Raji (cell line): ENCODE data around the gene TBL2.

ENCODE experiments used
- POLR2A ChIP-seq: IDR thresholded peaks from 2 replicates; pipeline ENCODE4 v1.6.1; 2011; ENCODE audit warnings: low read depth, low read length, control low read depth; ENCODE audit not compliant: insufficient read depth

Gene TBL2

GRCh38 chr7:73521636-73522104, 56.7 kb downstream of the TBL2 start:
- no peak for TF ChIP-seq POLR2A

GRCh38 chr7:73520673-73521635, 57.4 kb downstream of the TBL2 start:
- no peak for TF ChIP-seq POLR2A

GRCh38 chr7:73519867-73520672, 58.3 kb downstream of the TBL2 start:
- TF ChIP-seq POLR2A, result no peak

- no peak for TF ChIP-seq POLR2A
Measured at GRCh38 chr7:73518470-73518869, 59.9 kb downstream of the TBL2 start.
